IMR-90 (cell line): Measurements from ENCODE around the gene ZNF112. TPM values are rescaled to one million over a fixed set of nuclear protein-coding genes. Genes with fewer than 3 reads are reported as not detected.

Experiments
- ATAC-seq: fragments of 200-7000 bp; cut with Tn5 transposase; 2 replicates; pipeline ENCODE4 v1.9.1; 2020; ENCODE audit warnings: low read depth, mild to moderate bottlenecking, moderate library complexity
- BruUV-seq: library from RNA; stranded (reverse); fragments of 400-500 nt; replicated peaks from 2 replicates; lab custom pipeline; 2021; lab: Mats Ljungman, UMichigan
- CTCF ChIA-PET: fragments of 300-600 bp; formaldehyde crosslinking; extraction: SDS; loops from one replicate; lab custom pipeline; 2021; ENCODE audit warnings: antibody characterized with exemption; lab: Yijun Ruan, JAX
- POLR2A ChIA-PET: fragments of 300-600 bp; sonication (Branson Sonifier 250); formaldehyde crosslinking; loops from one replicate; lab custom pipeline; 2022; ENCODE audit warnings: antibody characterized with exemption; ENCODE audit not compliant: unreplicated experiment; lab: Charles Lee
- DNase-seq: peaks from one replicate; pipeline ENCODE4 v3.0.0; 2013
- H2AFZ ChIP-seq: replicated peaks from 2 replicates; pipeline ENCODE3; 2013; ENCODE audit warnings: low read length, mild to moderate bottlenecking; ENCODE audit not compliant: poor library complexity
- H2AK5ac ChIP-seq: 2 replicates; pipeline ENCODE4 v1.6.1; 2013; ENCODE audit warnings: low read depth, low read length, inconsistent platforms
- H2AK9ac ChIP-seq: replicated peaks from 2 replicates; pipeline ENCODE3; 2013; ENCODE audit warnings: mild to moderate bottlenecking, low read depth, low read length, moderate library complexity; ENCODE audit not compliant: poor library complexity
- H2BK120ac ChIP-seq: 2 replicates; pipeline ENCODE4 v1.6.1; 2013; ENCODE audit warnings: low read depth, low read length, inconsistent platforms
- H2BK15ac ChIP-seq: 3 replicates; pipeline ENCODE4 v1.6.1; 2013; ENCODE audit warnings: low read depth, low read length, inconsistent platforms
- H2BK20ac ChIP-seq: 2 replicates; pipeline ENCODE4 v1.6.1; 2013; ENCODE audit warnings: low read depth, mild to moderate bottlenecking, inconsistent platforms, low read length, moderate library complexity
- H2BK5ac ChIP-seq: 2 replicates; pipeline ENCODE4 v1.6.1; 2013; ENCODE audit warnings: mild to moderate bottlenecking, low read depth, low read length, inconsistent platforms; ENCODE audit not compliant: poor library complexity, severe bottlenecking
- H3K14ac ChIP-seq: replicated peaks from 2 replicates; pipeline ENCODE4 v1.6.1; 2013; ENCODE audit warnings: low read depth, low read length, inconsistent platforms
- H3K18ac ChIP-seq: 2 replicates; pipeline ENCODE4 v1.6.1; 2013; ENCODE audit warnings: low read depth, low read length, control low read depth
- H3K23ac ChIP-seq: 2 replicates; pipeline ENCODE4 v1.6.1; 2013; ENCODE audit warnings: low read depth, low read length, inconsistent platforms
- H3K27ac ChIP-seq: 2 replicates; pipeline ENCODE4 v1.5.1; 2013; ENCODE audit warnings: mild to moderate bottlenecking, control low read depth, low read length; ENCODE audit not compliant: insufficient read depth
- H3K27me3 ChIP-seq: 2 replicates; pipeline ENCODE4 v1.6.1; 2013; ENCODE audit warnings: low read length; ENCODE audit not compliant: control insufficient read depth, insufficient read depth
- H3K36me3 ChIP-seq: 2 replicates; pipeline ENCODE4 v1.6.1; 2013; ENCODE audit warnings: low read length, mixed read lengths; ENCODE audit not compliant: control insufficient read depth, insufficient read depth
- H3K4ac ChIP-seq: 2 replicates; pipeline ENCODE4 v1.6.1; 2013; ENCODE audit warnings: low read depth, low read length, inconsistent platforms
- H3K4me1 ChIP-seq: 2 replicates; pipeline ENCODE4 v1.6.1; 2013; ENCODE audit warnings: low read length, mixed read lengths; ENCODE audit not compliant: control insufficient read depth, insufficient read depth
- H3K4me2 ChIP-seq: 2 replicates; pipeline ENCODE4 v1.6.1; 2013; ENCODE audit warnings: low read depth, mild to moderate bottlenecking, control low read depth, low read length, moderate library complexity
- H3K4me3 ChIP-seq: 2 replicates; pipeline ENCODE4 v1.5.1; 2013; ENCODE audit warnings: low read depth, mild to moderate bottlenecking, control low read depth, low read length, moderate library complexity; ENCODE audit not compliant: insufficient read depth
- H3K56ac ChIP-seq: 2 replicates; pipeline ENCODE4 v1.6.1; 2013; ENCODE audit warnings: low read length, inconsistent platforms; ENCODE audit not compliant: insufficient read depth; ENCODE audit errors: extremely low read depth
- H3K79me1 ChIP-seq, 2 experiments: 2 replicates each; pipeline ENCODE4 v1.6.1; 2013; ENCODE audit warnings: low read length in 2 of 2, inconsistent platforms in 1 of 2, low read depth in 1 of 2
- H3K9ac ChIP-seq: 2 replicates; pipeline ENCODE4 v1.6.1; 2013; ENCODE audit warnings: low read depth, low read length, control low read depth
- H3K9me1 ChIP-seq: 2 replicates; pipeline ENCODE4 v1.6.1; 2013; ENCODE audit warnings: low read length, inconsistent platforms; ENCODE audit not compliant: insufficient read depth
- H3K9me3 ChIP-seq: 2 replicates; pipeline ENCODE4 v1.6.1; 2013; ENCODE audit warnings: low read length; ENCODE audit not compliant: control insufficient read depth, insufficient read depth
- H4K20me1 ChIP-seq: 2 replicates; pipeline ENCODE4 v1.6.1; 2013; ENCODE audit warnings: low read length, inconsistent platforms; ENCODE audit not compliant: insufficient read depth
- H4K5ac ChIP-seq: 2 replicates; pipeline ENCODE4 v1.6.1; 2013; ENCODE audit warnings: mild to moderate bottlenecking, low read depth, low read length, control low read depth
- H4K8ac ChIP-seq, 2 experiments: 2 replicates each; pipeline ENCODE4 v1.6.1; 2013; ENCODE audit warnings: low read depth in 2 of 2, low read length in 2 of 2, control low read depth in 1 of 2, inconsistent platforms in 1 of 2
- H4K91ac ChIP-seq: 2 replicates; pipeline ENCODE4 v1.6.1; 2013; ENCODE audit warnings: low read depth, low read length, inconsistent platforms; ENCODE audit not compliant: insufficient read depth
- CTCF ChIP-seq: conservative IDR thresholded peaks from 2 replicates; pipeline ENCODE4 v1.5.1; 2012; ENCODE audit warnings: mild to moderate bottlenecking, low read depth, low read length, improper control_type of control experiment
- ELK1 ChIP-seq: fragments of 150-350 bp; IDR thresholded peaks from 2 replicates; pipeline ENCODE4 v1.6.1; 2016; ENCODE audit warnings: low read depth, mild to moderate bottlenecking, low read length, moderate library complexity, borderline replicate concordance
- MAZ ChIP-seq: IDR thresholded peaks from 2 replicates; pipeline ENCODE4 v1.6.1; 2012; ENCODE audit warnings: low read depth, mild to moderate bottlenecking, low read length, improper control_type of control experiment, moderate library complexity, borderline replicate concordance
- NFE2L2 ChIP-seq: fragments of 150-350 bp; IDR thresholded peaks from 2 replicates; pipeline ENCODE4 v1.6.1; 2016; ENCODE audit warnings: low read depth, mild to moderate bottlenecking, low read length
- RAD21 ChIP-seq: IDR thresholded peaks from 2 replicates; pipeline ENCODE4 v1.6.1; 2012; ENCODE audit warnings: low read length, improper control_type of control experiment
- RCOR1 ChIP-seq: IDR thresholded peaks from 2 replicates; pipeline ENCODE4 v1.6.1; 2012; ENCODE audit warnings: mild to moderate bottlenecking, low read length, improper control_type of control experiment; ENCODE audit not compliant: insufficient replicate concordance
- WGBS, 2 experiments: methylation state at CpG; one replicate each; pipeline versions ENCODE4 v1.1.5 to v1.1.7; 2013; ENCODE audit warnings: missing lambda C conversion rate in 2 of 2; ENCODE audit not compliant: insufficient read length in 1 of 2; ENCODE audit errors: extremely low coverage in 2 of 2; 5-methylcytosine and 5-hydroxymethylcytosine counted together
- dilution Hi-C: fragments of 300-500 bp; cut with HindIII; formaldehyde crosslinking; loops from one replicate; pipeline ENCODE4 v1.14.3; 2018; ENCODE audit warnings: low sequenced_read_pairs; ENCODE audit not compliant: unreplicated experiment
- in situ Hi-C: fragments of 300-500 bp; cut with MboI; formaldehyde crosslinking; loops from 3 replicates; pipeline ENCODE4 v1.14.3; 2019; ENCODE audit warnings: low sequenced_read_pairs, inconsistent platforms, mixed read lengths
- intact Hi-C: fragments of 100-400 bp; cut with micrococcal nuclease; formaldehyde crosslinking; loops from 2 replicates; pipeline ENCODE4 v1.10.0; 2022
- polyA plus RNA-seq, 3 experiments: library from polyadenylated mRNA; depleted of rRNA; stranded (reverse); fragments of >200 nt; gene quantifications; 2 replicates each; pipeline ENCODE4 v1.2.3, GENCODE V29; 2012; ENCODE audit warnings: low replicate concordance in 1 of 3
- total RNA-seq: library from RNA; depleted of rRNA; stranded (reverse); fragments of >200 nt; gene quantifications from 2 replicates; pipeline ENCODE4 v1.2.3, GENCODE V29; 2012

ZNF112 gene
- total and polyA plus RNA-seq, 2 of the 4 experiments (the other 2 are of a cell fraction): 2.1 to 7.7 TPM

- no peak overlapping the region for H3K4ac ChIP-seq
- no CpG with 5 or more reads among the region's 2 CpGs for WGBS, 2 experiments
- H2BK5ac ChIP-seq: no peak overlapping the region
- no peak overlapping the region for H3K18ac ChIP-seq
- H3K9me3 ChIP-seq: no peaks in the 10 kb centered on the region
- DNase-seq (no peak), ATAC-seq (no peak)
- H4K5ac ChIP-seq: no peak overlapping the region
- H3K79me1 ChIP-seq: no peaks in the 10 kb centered on the region
- H2BK15ac ChIP-seq: no peak overlapping the region
- H2AFZ ChIP-seq: no peak overlapping the region
- intact Hi-C loops: no loop called here
- no peak overlapping the region for H4K8ac ChIP-seq
- H4K91ac ChIP-seq: no peak overlapping the region
- H3K36me3 ChIP-seq: no peaks in the 10 kb centered on the region
- no TSS peak for BruUV-seq
- dilution Hi-C loops: no loop called here
- no peak overlapping the region for H3K56ac ChIP-seq
- no peaks in the 10 kb centered on the region for H3K9me1 ChIP-seq
- TF ChIP-seq NFE2L2 (no peak), CTCF (no peak), RCOR1 (no peak), MAZ (no peak), RAD21 (no peak), ELK1 (no peak)
- H2BK120ac ChIP-seq: no peak overlapping the region
- no peak overlapping the region for H3K14ac ChIP-seq
- POLR2A ChIA-PET: no interaction called here
- H3K4me1 ChIP-seq: no peaks in the 10 kb centered on the region
- no peak overlapping the region for H3K4me2 ChIP-seq
- no peaks in the 10 kb centered on the region for H4K20me1 ChIP-seq
- in situ Hi-C loops: no loop called here
- H3K4me3 ChIP-seq: no peak overlapping the region
- no peak overlapping the region for H2BK20ac ChIP-seq
- H3K27ac ChIP-seq: no peak overlapping the region
- H2AK9ac ChIP-seq: no peak overlapping the region
- CTCF ChIA-PET: no interaction called here
- no peaks in the 10 kb centered on the region for H3K27me3 ChIP-seq
- H3K23ac ChIP-seq: no peak overlapping the region
- no peak overlapping the region for H2AK5ac ChIP-seq
- no peak overlapping the region for H3K9ac ChIP-seq
Measured at GRCh38 chr19:44315883-44316282, 40.6 kb downstream of the ZNF112 start.
